LHCN-M2 (cell line): ENCODE results near the gene POLR2C. TPM values are rescaled to one million over a fixed set of nuclear protein-coding genes. Genes with fewer than 3 reads are reported as not detected.

Experiments
- DNase-seq: peaks from one replicate; pipeline ENCODE4 v3.0.0-alpha.2; 2012; ENCODE audit warnings: low read depth
- total RNA-seq: library from RNA; depleted of rRNA; stranded (reverse); fragments of >200 nt; gene quantifications from 2 replicates; pipeline ENCODE4 v1.2.3, GENCODE V29; 2014; rRNA removed

Gene POLR2C
- total RNA-seq, 1 experiment from 2014 or later, result 111 TPM

DNA sequence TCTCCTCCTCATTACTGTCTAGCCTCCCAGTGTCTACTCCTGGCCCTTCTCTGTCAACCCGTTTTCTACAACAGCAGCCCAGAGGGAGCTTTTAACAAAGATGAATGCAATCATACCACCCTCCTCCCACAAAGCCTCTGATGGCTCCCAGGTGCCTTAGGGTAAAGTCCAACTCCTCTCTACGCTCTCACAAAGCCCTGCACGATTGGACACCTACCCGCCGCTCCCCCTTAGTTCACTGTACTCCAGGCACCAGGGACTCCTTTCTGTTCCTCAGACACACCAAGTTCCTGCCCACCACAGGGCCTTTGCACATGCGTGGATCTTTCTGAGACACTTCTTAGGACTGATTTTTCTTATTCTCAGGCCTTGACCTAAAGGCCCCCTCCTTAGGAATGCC lies 56.4 kb downstream of the POLR2C start:
- DNase-seq, result no peak

DNA sequence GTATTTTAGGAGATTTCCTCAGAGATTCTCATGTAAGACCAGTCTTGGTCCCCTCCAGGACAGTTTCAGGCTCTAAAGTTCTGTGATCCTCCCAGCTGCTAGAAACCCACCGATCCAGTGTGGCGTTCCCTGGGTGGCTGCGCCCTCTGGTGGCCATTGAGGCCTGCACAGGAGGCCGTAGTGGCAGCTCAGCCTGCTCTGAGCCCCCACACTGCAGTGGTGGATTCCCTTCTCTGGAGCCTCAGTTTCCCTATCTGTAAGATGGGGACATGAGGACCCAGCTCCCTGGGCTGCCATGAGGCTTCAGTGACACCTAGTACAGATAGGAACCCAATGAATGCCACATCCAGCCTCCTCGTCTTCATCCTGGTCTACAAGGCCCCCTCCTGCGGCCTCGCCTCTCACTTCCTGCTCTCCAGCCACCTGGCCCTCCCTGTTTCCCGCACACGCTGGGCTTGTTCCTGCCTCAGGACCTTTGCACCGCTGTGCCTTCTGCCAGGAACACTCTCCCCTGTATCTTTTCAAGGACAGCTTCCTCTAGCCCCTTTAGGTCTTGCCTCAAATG lies 57.4 kb downstream of the POLR2C start:
- peak; percentile 42 for DNase-seq

Other genes starting within 250 kb of the POLR2C start
- gene ARL2BP, start 217.4 kb upstream of the POLR2C start, total RNA-seq, result 73.9 and 76.1 TPM in 2 replicates
- not detected in 2 replicates for gene PLLP, start 178.0 kb upstream of the POLR2C start, total RNA-seq
- not detected in 2 replicates for gene CCL22, start 103.9 kb upstream of the POLR2C start, total RNA-seq
- not detected in 2 replicates for gene CX3CL1, start 90.2 kb upstream of the POLR2C start, total RNA-seq
- gene CCL17, start 57.9 kb upstream of the POLR2C start, total RNA-seq, result not detected in 2 replicates
- 55.4 and 56.9 TPM in 2 replicates for gene CIAPIN1, start 15.3 kb upstream of the POLR2C start, total RNA-seq
- gene COQ9, start 15.2 kb upstream of the POLR2C start, total RNA-seq, result 47.1 and 51.1 TPM in 2 replicates
- 36.5 and 36.6 TPM in 2 replicates for gene DOK4, start 23.8 kb downstream of the POLR2C start, total RNA-seq
- 7.7 and 9.9 TPM in 2 replicates for gene CCDC102A, start 73.9 kb downstream of the POLR2C start, total RNA-seq
- not detected in 2 replicates for gene ADGRG5, start 80.0 kb downstream of the POLR2C start, total RNA-seq
- gene ADGRG1, start 166.0 kb downstream of the POLR2C start, total RNA-seq, result 1.3 and 5.5 TPM in 2 replicates
- gene ADGRG3, start 205.6 kb downstream of the POLR2C start, total RNA-seq, result not detected in 2 replicates
- gene DRC7, start 232.1 kb downstream of the POLR2C start, total RNA-seq, result not detected in 2 replicates